Gastrocnemius medialis (tissue), 4 donors: ENCODE data around the gene NYAP2.

Experiments used
- POLR2A ChIP-seq, 2 donors: fragments of 450-650 bp; IDR thresholded peaks; one replicate each; pipeline ENCODE4 v1.6.1; 2017; ENCODE audit warnings: antibody characterized with exemption in 2 of 2, mild to moderate bottlenecking in 2 of 2, moderate library complexity in 2 of 2
- TF ChIP-seq, protein P1 (sequence below), 5 experiments: fragments of 450-650 bp in 3 of 5; fragments of 200-600 bp in 2 of 5; sonication (generic) in 2 of 5; IDR thresholded peaks in 4 of 5; conservative IDR thresholded peaks in 1 of 5; 1 replicate in 4 of 5; 2 replicates in 1 of 5; pipeline ENCODE4 v1.5.1; 2016 to 2019; ENCODE audit warnings: antibody characterized with exemption in 5 of 5, mild to moderate bottlenecking in 3 of 5, moderate library complexity in 3 of 5

- TF ChIP-seq, protein P1, sequence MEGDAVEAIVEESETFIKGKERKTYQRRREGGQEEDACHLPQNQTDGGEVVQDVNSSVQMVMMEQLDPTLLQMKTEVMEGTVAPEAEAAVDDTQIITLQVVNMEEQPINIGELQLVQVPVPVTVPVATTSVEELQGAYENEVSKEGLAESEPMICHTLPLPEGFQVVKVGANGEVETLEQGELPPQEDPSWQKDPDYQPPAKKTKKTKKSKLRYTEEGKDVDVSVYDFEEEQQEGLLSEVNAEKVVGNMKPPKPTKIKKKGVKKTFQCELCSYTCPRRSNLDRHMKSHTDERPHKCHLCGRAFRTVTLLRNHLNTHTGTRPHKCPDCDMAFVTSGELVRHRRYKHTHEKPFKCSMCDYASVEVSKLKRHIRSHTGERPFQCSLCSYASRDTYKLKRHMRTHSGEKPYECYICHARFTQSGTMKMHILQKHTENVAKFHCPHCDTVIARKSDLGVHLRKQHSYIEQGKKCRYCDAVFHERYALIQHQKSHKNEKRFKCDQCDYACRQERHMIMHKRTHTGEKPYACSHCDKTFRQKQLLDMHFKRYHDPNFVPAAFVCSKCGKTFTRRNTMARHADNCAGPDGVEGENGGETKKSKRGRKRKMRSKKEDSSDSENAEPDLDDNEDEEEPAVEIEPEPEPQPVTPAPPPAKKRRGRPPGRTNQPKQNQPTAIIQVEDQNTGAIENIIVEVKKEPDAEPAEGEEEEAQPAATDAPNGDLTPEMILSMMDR (IDR thresholded peaks at IDR 0.05 in 4 of 5, conservative IDR thresholded peaks at IDR 0.05 in 1 of 5) = no peak
- no peak for TF ChIP-seq POLR2A (IDR thresholded peaks at IDR 0.05)
Observed at GRCh38 chr2:225434014-225434413, 34.5 kb downstream of the NYAP2 start.
